ENCODE data around the gene SCYGR5. TPM values are rescaled to one million over a fixed set of nuclear protein-coding genes. Genes with fewer than 3 reads are reported as not detected.

SCYGR5 gene
- total and polyA plus RNA-seq, 9 donors, result not detected

GRCh38 chr2:227710986-227711385, 44.4 kb downstream of the SCYGR5 start:
- WGBS (ENCODE audit: insufficient coverage), result 83% methylated on average over 5 of the region's 7 CpGs
- H3K27me3 ChIP-seq (ENCODE audit: control insufficient read depth, insufficient read depth, low read length), result no peaks in the 10 kb centered on the region

DNA sequence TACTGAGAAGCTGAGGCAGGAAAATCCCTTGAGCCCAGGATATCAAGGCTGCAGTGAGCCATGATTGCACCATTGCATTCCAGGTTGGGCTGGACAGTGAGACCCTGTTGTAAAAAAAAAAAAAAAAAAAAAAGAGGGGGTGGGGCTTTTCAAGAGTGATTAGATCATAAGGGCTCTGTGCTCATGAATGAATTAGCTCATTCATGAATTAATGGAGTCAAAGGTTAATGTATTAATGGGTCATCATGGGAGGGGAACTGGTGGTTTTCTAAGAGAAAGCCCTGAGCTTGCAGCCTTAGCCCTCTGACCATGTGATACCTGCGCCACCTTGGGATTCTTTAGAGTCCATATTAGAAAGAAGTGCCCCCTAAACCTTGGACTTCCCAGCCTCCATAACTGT, 46.7 kb downstream of the SCYGR5 start:
- no CpG with 5 or more reads among the region's 1 CpG for WGBS (ENCODE audit: insufficient coverage)

More at GRCh38 chr2:227710986-227711385, 44.4 kb downstream of the SCYGR5 start:
- no peaks in the 10 kb centered on the region for H3K36me3 ChIP-seq (ENCODE audit: control insufficient read depth, insufficient read depth, low read length)
- no peaks in the 10 kb centered on the region for H3K9me3 ChIP-seq (replicated peaks; ENCODE audit: control insufficient read depth, low read depth, low read length)
- no peak overlapping the region for H3K4me3 ChIP-seq (ENCODE audit: low read length)
- no peaks in the 10 kb centered on the region for H3K4me1 ChIP-seq (ENCODE audit: control insufficient read depth, insufficient read depth, low read length)
- DNase-seq, result no peak
- H3K27ac ChIP-seq (ENCODE audit: low read length), result no peak overlapping the region

DNA sequence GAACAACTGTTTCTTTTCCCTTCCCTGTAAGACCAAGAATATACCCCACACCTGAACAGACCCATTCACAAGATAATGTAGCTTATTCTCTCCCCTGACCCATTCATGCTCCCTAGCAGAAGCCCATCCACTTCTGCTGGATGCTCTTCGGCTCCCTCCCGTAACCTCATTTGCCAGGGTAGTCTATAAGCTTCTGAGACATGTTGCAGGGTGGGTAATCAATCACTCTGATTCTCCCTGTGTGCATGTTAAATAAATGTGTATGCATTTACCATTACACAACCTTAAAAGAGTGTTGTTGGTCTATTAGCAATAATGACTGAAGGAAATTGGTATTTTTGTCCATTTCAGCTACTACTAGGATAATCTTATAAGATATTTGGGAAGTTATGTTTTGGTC, 49.9 kb downstream of the SCYGR5 start:
- DNase-seq, result no peak
- no CpG with 5 or more reads among the region's 2 CpGs for WGBS (ENCODE audit: insufficient coverage)
- Histone ChIP-seq H3K27ac (ENCODE audit: low read length) (no peak overlapping the region), H3K36me3 (ENCODE audit: control insufficient read depth, insufficient read depth, low read length) (no peaks in the 10 kb centered on the region), H3K9me3 (replicated peaks; ENCODE audit: control insufficient read depth, low read depth, low read length) (no peaks in the 10 kb centered on the region), H3K27me3 (ENCODE audit: control insufficient read depth, insufficient read depth, low read length) (peaks cover 9% of the 10 kb centered on the region), H3K4me1 (ENCODE audit: control insufficient read depth, insufficient read depth, low read length) (peaks cover 8% of the 10 kb centered on the region), H3K4me3 (ENCODE audit: low read length) (no peak overlapping the region)

More for the DNA sequence above, 46.7 kb downstream of the SCYGR5 start:
- Histone ChIP-seq H3K9me3 (replicated peaks; ENCODE audit: control insufficient read depth, low read depth, low read length) (no peaks in the 10 kb centered on the region), H3K36me3 (ENCODE audit: control insufficient read depth, insufficient read depth, low read length) (no peaks in the 10 kb centered on the region), H3K4me1 (ENCODE audit: control insufficient read depth, insufficient read depth, low read length) (peaks cover 8% of the 10 kb centered on the region), H3K27ac (ENCODE audit: low read length) (no peak overlapping the region), H3K27me3 (ENCODE audit: control insufficient read depth, insufficient read depth, low read length) (peaks cover 9% of the 10 kb centered on the region), H3K4me3 (ENCODE audit: low read length) (no peak overlapping the region)
- no peak for DNase-seq

Other genes with a start within 250 kb of the SCYGR5 start
- 32.7 TPM for gene AGFG1, start 194.6 kb upstream of the SCYGR5 start, total RNA-seq
- gene AGFG1, start 194.6 kb upstream of the SCYGR5 start, polyA plus RNA-seq (ENCODE audit: insufficient read depth in 1 of 8, insufficient read length in 8 of 8, low replicate concordance in 1 of 8), result 10 to 100 TPM; 41.4 to 51.9 (median 47.6) TPM
- not detected for gene SCYGR2, start 67.9 kb upstream of the SCYGR5 start, total RNA-seq
- not detected for gene SCYGR2, start 67.9 kb upstream of the SCYGR5 start, polyA plus RNA-seq (ENCODE audit: insufficient read depth in 1 of 8, insufficient read length in 8 of 8, low replicate concordance in 1 of 8)
- gene SCYGR3, start 52.0 kb upstream of the SCYGR5 start, total RNA-seq, result not detected
- gene SCYGR3, start 52.0 kb upstream of the SCYGR5 start, polyA plus RNA-seq (ENCODE audit: insufficient read depth in 1 of 8, insufficient read length in 8 of 8, low replicate concordance in 1 of 8), result not detected
- not detected for gene SCYGR4, start 49.3 kb upstream of the SCYGR5 start, total RNA-seq
- not detected for gene SCYGR4, start 49.3 kb upstream of the SCYGR5 start, polyA plus RNA-seq (ENCODE audit: insufficient read depth in 1 of 8, insufficient read length in 8 of 8, low replicate concordance in 1 of 8)
- 1.2 TPM for gene SLC19A3, start 51.2 kb downstream of the SCYGR5 start, total RNA-seq
- 1 to 10 TPM in 4 of 8 donors, under 1 TPM in 4; 0.64 to 5.1 (median 0.94) TPM for gene SLC19A3, start 51.2 kb downstream of the SCYGR5 start, polyA plus RNA-seq (ENCODE audit: insufficient read depth in 1 of 8, insufficient read length in 8 of 8, low replicate concordance in 1 of 8)
- not detected for gene SCYGR6, start 58.0 kb downstream of the SCYGR5 start, total RNA-seq
- not detected for gene SCYGR6, start 58.0 kb downstream of the SCYGR5 start, polyA plus RNA-seq (ENCODE audit: insufficient read depth in 1 of 8, insufficient read length in 8 of 8, low replicate concordance in 1 of 8)
- not detected for gene SCYGR7, start 61.5 kb downstream of the SCYGR5 start, total RNA-seq
- gene SCYGR7, start 61.5 kb downstream of the SCYGR5 start, polyA plus RNA-seq (ENCODE audit: insufficient read depth in 1 of 8, insufficient read length in 8 of 8, low replicate concordance in 1 of 8), result not detected
- gene SCYGR8, start 79.1 kb downstream of the SCYGR5 start, total RNA-seq, result not detected
- not detected for gene SCYGR8, start 79.1 kb downstream of the SCYGR5 start, polyA plus RNA-seq (ENCODE audit: insufficient read depth in 1 of 8, insufficient read length in 8 of 8, low replicate concordance in 1 of 8)
- gene CCL20, start 147.0 kb downstream of the SCYGR5 start, total RNA-seq, result 0.27 TPM
- gene CCL20, start 147.0 kb downstream of the SCYGR5 start, polyA plus RNA-seq (ENCODE audit: insufficient read depth in 1 of 8, insufficient read length in 8 of 8, low replicate concordance in 1 of 8), result 1 to 10 TPM in 7 of 8 donors, under 1 TPM in 1; 0.61 to 6.3 (median 2.3) TPM
- not detected for gene DAW1, start 204.8 kb downstream of the SCYGR5 start, total RNA-seq
- gene DAW1, start 204.8 kb downstream of the SCYGR5 start, polyA plus RNA-seq (ENCODE audit: insufficient read depth in 1 of 8, insufficient read length in 8 of 8, low replicate concordance in 1 of 8), result under 1 TPM in 4 of 8 donors, not detected in 4; 0.05 to 0.36 (median 0.09) TPM

Data from muscle of leg (tissue), 11 donors.